SK-N-SH (cell line): Measurements from ENCODE around the gene MLLT10. TPM values are rescaled to one million over a fixed set of nuclear protein-coding genes. Genes with fewer than 3 reads are reported as not detected.

Experiments used
- CTCF ChIA-PET: fragments of 300-600, 350-600 bp; formaldehyde crosslinking; extraction: SDS; loops from one replicate; lab custom pipeline; 2021; lab: Yijun Ruan, JAX
- POLR2A ChIA-PET: fragments of 350-600 bp; sonication (Branson Sonifier 250); formaldehyde crosslinking; extraction: SDS; loops from one replicate; lab custom pipeline; 2020; ENCODE audit warnings: antibody characterized with exemption, inconsistent platforms; lab: Yijun Ruan, JAX
- DNase-seq: peaks from one replicate; pipeline ENCODE4 v3.0.0; 2012
- H2AFZ ChIP-seq: fragments of 200-600 bp; sonication (generic); 2 replicates; pipeline ENCODE4 v1.8.1; 2016; ENCODE audit warnings: antibody characterized with exemption, mild to moderate bottlenecking, low read depth
- H3F3A ChIP-seq: fragments of 200-600 bp; sonication (generic); replicated peaks from 2 replicates; pipeline ENCODE3; 2016; ENCODE audit warnings: antibody characterized with exemption, mild to moderate bottlenecking; ENCODE audit not compliant: insufficient read depth
- H3K27ac ChIP-seq, 2 experiments: fragments of 200-500 bp in 1 of 2; fragments of 200-600 bp in 1 of 2; sonication (Bioruptor generic) in 1 of 2; sonication (generic), shearing (Covaris generic) in 1 of 2; 2 replicates each; pipeline versions ENCODE4 v1.5.1 to v1.6.1; 2014 to 2016; ENCODE audit warnings: low read depth in 2 of 2, inconsistent platforms in 1 of 2, low read length in 1 of 2, mild to moderate bottlenecking in 1 of 2, mixed read lengths in 1 of 2
- H3K27me3 ChIP-seq: fragments of 200-600 bp; sonication (generic), shearing (Covaris generic); 2 replicates; pipeline ENCODE4 v1.6.1; 2016; ENCODE audit warnings: mixed run types; ENCODE audit not compliant: insufficient read depth
- H3K36me3 ChIP-seq, 2 experiments: fragments of 200-500 bp in 1 of 2; fragments of 200-600 bp in 1 of 2; sonication (Bioruptor generic) in 1 of 2; sonication (generic) in 1 of 2; replicated peaks in 1 of 2; 2 replicates each; pipeline versions ENCODE3 to v1.5.1; 2014 to 2016; ENCODE audit warnings: low read length in 1 of 2, mild to moderate bottlenecking in 1 of 2; ENCODE audit not compliant: insufficient read depth in 2 of 2, control insufficient read depth in 1 of 2
- H3K4me1 ChIP-seq, 2 experiments: fragments of 200-500 bp in 1 of 2; fragments of 200-600 bp in 1 of 2; sonication (Bioruptor generic) in 1 of 2; sonication (generic), shearing (Covaris generic) in 1 of 2; 2 replicates each; pipeline versions ENCODE4 v1.5.1 to v1.6.1; 2014 to 2016; ENCODE audit warnings: low read depth in 1 of 2, low read length in 1 of 2, mixed run types in 1 of 2; ENCODE audit not compliant: insufficient read depth in 2 of 2, control insufficient read depth in 1 of 2
- H3K4me2 ChIP-seq: fragments of 200-600 bp; sonication (generic), shearing (Covaris generic); 2 replicates; pipeline ENCODE4 v1.6.1; 2017; ENCODE audit warnings: mixed run types
- H3K4me3 ChIP-seq, 2 experiments: fragments of 200-500 bp in 1 of 2; fragments of 200-600 bp in 1 of 2; sonication (Bioruptor generic) in 1 of 2; sonication (generic), shearing (Covaris generic) in 1 of 2; 2 replicates each; pipeline versions ENCODE4 v1.5.1 to v1.8.1; 2014 to 2016; ENCODE audit warnings: low read depth in 2 of 2, inconsistent platforms in 1 of 2, low read length in 1 of 2, mild to moderate bottlenecking in 1 of 2, mixed read lengths in 1 of 2, moderate library complexity in 1 of 2
- H3K79me2 ChIP-seq: fragments of 200-600 bp; sonication (generic); 2 replicates; pipeline ENCODE4 v1.8.1; 2017; ENCODE audit warnings: mild to moderate bottlenecking; ENCODE audit not compliant: insufficient read depth
- H3K9ac ChIP-seq: fragments of 200-600 bp; sonication (generic); 2 replicates; pipeline ENCODE4 v1.6.1; 2017; ENCODE audit warnings: mixed run types
- H3K9me2 ChIP-seq: fragments of 200-600 bp; sonication (generic); 2 replicates; pipeline ENCODE4 v1.6.1; 2017; ENCODE audit warnings: mixed run types
- H3K9me3 ChIP-seq: fragments of 200-600 bp; sonication (generic); 2 replicates; pipeline ENCODE4 v1.6.1; 2017; ENCODE audit warnings: mixed run types, mild to moderate bottlenecking, moderate library complexity
- H4K20me1 ChIP-seq: fragments of 200-600 bp; sonication (generic); 2 replicates; pipeline ENCODE4 v1.6.1; 2017; ENCODE audit warnings: mild to moderate bottlenecking, mixed run types; ENCODE audit not compliant: insufficient read depth
- CHD2 ChIP-seq: fragments of 150-350 bp; IDR thresholded peaks from 2 replicates; pipeline ENCODE4 v1.6.1; 2018; ENCODE audit warnings: low read length; ENCODE audit not compliant: partially characterized antibody
- CTCF ChIP-seq: fragments of 200-600 bp; sonication (generic); IDR thresholded peaks from 2 replicates; pipeline ENCODE4 v1.6.1; 2017; ENCODE audit warnings: antibody characterized with exemption, mild to moderate bottlenecking, moderate library complexity
- EP300 ChIP-seq, 2 experiments: IDR thresholded peaks; 2 replicates each; pipeline versions ENCODE4 v1.4.0 to v1.6.1; 2012; ENCODE audit warnings: borderline replicate concordance in 1 of 2, low read depth in 1 of 2, low read length in 1 of 2
- FOSL2 ChIP-seq: IDR thresholded peaks from 2 replicates; pipeline ENCODE4 v1.4.0; 2012; ENCODE audit warnings: low read depth, mild to moderate bottlenecking, moderate library complexity, borderline replicate concordance
- GATA2 ChIP-seq: sonication (generic); formaldehyde crosslinking; IDR thresholded peaks from 2 replicates; pipeline ENCODE4 v1.5.0; 2020; ENCODE audit warnings: mild to moderate bottlenecking, missing genetic modification reagents
- IRF3 ChIP-seq: fragments of 150-350 bp; IDR thresholded peaks from 2 replicates; pipeline ENCODE4 v1.6.1; 2016; ENCODE audit warnings: mild to moderate bottlenecking, low read depth, low read length
- MAX ChIP-seq: IDR thresholded peaks from 2 replicates; pipeline ENCODE4 v1.4.0; 2012; ENCODE audit warnings: low read depth
- MEF2A ChIP-seq: IDR thresholded peaks from 2 replicates; pipeline ENCODE4 v1.4.0; 2012; ENCODE audit warnings: low read depth, borderline replicate concordance
- MXI1 ChIP-seq: IDR thresholded peaks from 2 replicates; pipeline ENCODE4 v1.6.1; 2012; ENCODE audit warnings: mild to moderate bottlenecking, low read depth, low read length, improper control_type of control experiment
- NRF1 ChIP-seq: IDR thresholded peaks from 2 replicates; pipeline ENCODE4 v1.6.1; 2012; ENCODE audit warnings: low read depth, mild to moderate bottlenecking, low read length
- POLR2AphosphoS5 ChIP-seq: IDR thresholded peaks from 2 replicates; pipeline ENCODE4 v1.6.1; 2012; ENCODE audit warnings: low read depth, low read length
- REST ChIP-seq: IDR thresholded peaks from 2 replicates; pipeline ENCODE4 v1.6.1; 2012; ENCODE audit warnings: mild to moderate bottlenecking, low read depth, low read length, moderate library complexity
- RXRA ChIP-seq: IDR thresholded peaks from 2 replicates; pipeline ENCODE4 v1.4.0; 2012; ENCODE audit warnings: low read depth, mild to moderate bottlenecking, borderline replicate concordance
- TAF1 ChIP-seq: IDR thresholded peaks from 2 replicates; pipeline ENCODE4 v1.6.1; 2012; ENCODE audit warnings: low read depth, mild to moderate bottlenecking, low read length, moderate library complexity, borderline replicate concordance
- USF1 ChIP-seq: IDR thresholded peaks from 2 replicates; pipeline ENCODE4 v1.4.0; 2012; ENCODE audit warnings: low read depth, borderline replicate concordance
- YY1 ChIP-seq: IDR thresholded peaks from 2 replicates; pipeline ENCODE4 v1.4.0; 2012; ENCODE audit warnings: low read depth, mild to moderate bottlenecking
- WGBS: methylation state at CpG from one replicate; pipeline ENCODE4 v1.1.6; 2017; ENCODE audit warnings: low lambda C conversion rate; 5-methylcytosine and 5-hydroxymethylcytosine counted together
- polyA plus RNA-seq, 3 experiments: library from polyadenylated mRNA; depleted of rRNA; stranded (reverse); fragments of >200 nt; gene quantifications; 2 replicates each; pipeline ENCODE4 v1.2.3, GENCODE V29; 2012

The MLLT10 gene
- polyA plus RNA-seq, 1 of the 3 experiments (the other 2 are of a cell fraction), result 26.0 TPM

GRCh38 chr10:21523557-21524008 is 10.4 kb upstream of the MLLT10 start:
- DNase-seq, result no peak
- peak overlapping the region; percentile 94 for H3K9ac ChIP-seq
- peak overlapping the region; percentile 98 to 99 for H3K27ac ChIP-seq
- TF ChIP-seq EP300 (IDR thresholded peaks at IDR 0.05; ENCODE audit: borderline replicate concordance in 1 of 2, low read depth in 1 of 2, low read length in 1 of 2), result peak in 1 of 2 experiments; percentile 19; a peak in 1 of 4 replicates
- no peak for TF ChIP-seq RXRA
- peak; percentile 50 for TF ChIP-seq CHD2
- TF ChIP-seq USF1, result no peak
- peak; percentile 46; the same call in 1 of the 2 replicates for TF ChIP-seq TAF1
- peak; percentile 78 for TF ChIP-seq MXI1
- TF ChIP-seq MAX, result peak; percentile 76
- peak overlapping the region in 1 of 2 experiments; percentile 76; a peak in 1 of 4 replicates for H3K4me3 ChIP-seq
- peaks cover 49% of the 10 kb centered on the region for H3F3A ChIP-seq
- peak overlapping the region; percentile 86 for H2AFZ ChIP-seq
- H3K27me3 ChIP-seq, result no peaks in the 10 kb centered on the region
- H3K36me3 ChIP-seq, result no peaks in the 10 kb centered on the region
- no peaks in the 10 kb centered on the region for H4K20me1 ChIP-seq
- peaks cover 37 to 40% of the 10 kb centered on the region in 2 experiments; a peak in 3 of 4 replicates for H3K4me1 ChIP-seq
- POLR2A ChIA-PET, result interaction anchor here (1.2 kb wide), 1 partner anchor 36 kb away, joined by 5 read pairs; no protein-coding TSS in a partner anchor
- no peaks in the 10 kb centered on the region for H3K9me2 ChIP-seq
- no peaks in the 10 kb centered on the region for H3K9me3 ChIP-seq
- CTCF ChIA-PET, result interaction anchor here (3.0 to 11.1 kb wide), 2 partner anchors 27 to 208 kb away, joined by 12 to 101 read pairs; no protein-coding TSS in a partner anchor
- H3K79me2 ChIP-seq, result peaks cover 18% of the 10 kb centered on the region
- peak overlapping the region; percentile 93 for H3K4me2 ChIP-seq
- WGBS, result 13% methylated on average over 3 of the region's 3 CpGs

GRCh38 chr10:21524131-21524525 is 9.9 kb upstream of the MLLT10 start:
- Histone ChIP-seq H3K4me3 (peak overlapping the region; percentile 70 to 76; a peak in 3 of 4 replicates), H3K27ac (peak overlapping the region; percentile 98 to 99), H3K4me1 (peaks cover 34 to 38% of the 10 kb centered on the region in 2 experiments; a peak in 3 of 4 replicates), H2AFZ (peak overlapping the region; percentile 86), H3K9ac (peak overlapping the region; percentile 94), H3K79me2 (peaks cover 17% of the 10 kb centered on the region), H3K9me3 (no peaks in the 10 kb centered on the region), H3K9me2 (no peaks in the 10 kb centered on the region), H3F3A (peaks cover 55% of the 10 kb centered on the region), H3K36me3 (no peaks in the 10 kb centered on the region), H3K27me3 (no peaks in the 10 kb centered on the region), H4K20me1 (no peaks in the 10 kb centered on the region), H3K4me2 (peak overlapping the region; percentile 93)
- TF ChIP-seq REST (no peak), YY1 (no peak), FOSL2 (no peak), IRF3 (no peak), TAF1 (no peak), POLR2AphosphoS5 (no peak), NRF1 (no peak), GATA2 (CRISPR knock-in tag) (no peak), CTCF (no peak), MXI1 (no peak), MEF2A (no peak), MAX (no peak)
- 18% methylated on average over 7 of the region's 7 CpGs for WGBS
- ChIA-PET CTCF (interaction anchor here (3.0 to 11.1 kb wide), 2 partner anchors 27 to 208 kb away, joined by 12 to 101 read pairs; no protein-coding TSS in a partner anchor), POLR2A (interaction anchor here (1.2 to 3.1 kb wide), 2 partner anchors 28 to 37 kb away, joined by 5 to 26 read pairs; no protein-coding TSS in a partner anchor)
- no peak for DNase-seq
